Smooth muscle cell (in vitro differentiated cells): ENCODE results near the gene CYP46A1. TPM values are rescaled to one million over a fixed set of nuclear protein-coding genes. Genes with fewer than 3 reads are reported as not detected.

Experiments
- DNase-seq: peaks from one replicate; lab custom pipeline; 2025; ENCODE audit not compliant: unreplicated experiment; lab: John Stamatoyannopoulos, UW
- H2AFZ ChIP-seq: fragments of 200-600 bp; sonication (generic); 2 replicates; pipeline ENCODE4 v1.6.0; 2016; ENCODE audit warnings: antibody characterized with exemption, low read depth, mild to moderate bottlenecking
- H3F3A ChIP-seq: fragments of 200-600 bp; sonication (generic); 2 replicates; pipeline ENCODE4 v1.6.0; 2017; ENCODE audit warnings: antibody characterized with exemption, low read depth
- H3K27ac ChIP-seq: fragments of 200-600 bp; sonication (generic); 2 replicates; pipeline ENCODE4 v1.5.1; 2016; ENCODE audit warnings: low read depth, mild to moderate bottlenecking
- H3K27me3 ChIP-seq: fragments of 200-600 bp; sonication (generic); 2 replicates; pipeline ENCODE4 v1.6.1; 2016; ENCODE audit warnings: low read depth, mild to moderate bottlenecking
- H3K36me3 ChIP-seq: fragments of 200-600 bp; sonication (generic); 2 replicates; pipeline ENCODE4 v1.5.1; 2016; ENCODE audit warnings: low read depth
- H3K4me1 ChIP-seq: fragments of 200-600 bp; sonication (generic); 2 replicates; pipeline ENCODE4 v1.5.1; 2016; ENCODE audit warnings: low read depth
- H3K4me2 ChIP-seq: fragments of 200-600 bp; sonication (generic); 2 replicates; pipeline ENCODE4 v1.6.0; 2016; ENCODE audit warnings: mild to moderate bottlenecking
- H3K4me3 ChIP-seq: fragments of 200-600 bp; sonication (generic); 2 replicates; pipeline ENCODE4 v1.5.1; 2016; ENCODE audit warnings: mild to moderate bottlenecking
- H3K79me2 ChIP-seq: fragments of 200-600 bp; sonication (generic); 2 replicates; pipeline ENCODE4 v1.6.0; 2016; ENCODE audit warnings: low read depth, mild to moderate bottlenecking
- H3K9ac ChIP-seq: fragments of 200-600 bp; sonication (generic); 2 replicates; pipeline ENCODE4 v1.6.0; 2016; ENCODE audit warnings: low read depth
- H3K9me3 ChIP-seq: fragments of 200-600 bp; sonication (generic); replicated peaks from 2 replicates; pipeline ENCODE4 v1.5.1; 2016; ENCODE audit warnings: low read depth
- H4K20me1 ChIP-seq: fragments of 200-600 bp; sonication (generic); 2 replicates; pipeline ENCODE4 v1.6.0; 2016; ENCODE audit warnings: low read depth
- CTCF ChIP-seq: fragments of 200-600 bp; sonication (generic); IDR thresholded peaks from 2 replicates; pipeline ENCODE4 v1.5.1; 2017; ENCODE audit warnings: borderline replicate concordance, mild to moderate bottlenecking, antibody characterized with exemption; ENCODE audit not compliant: insufficient read depth, poor library complexity, severe bottlenecking
- WGBS: methylation state at CpG from one replicate; pipeline ENCODE4 v1.1.7; 2016; ENCODE audit warnings: low lambda C conversion rate; 5-methylcytosine and 5-hydroxymethylcytosine counted together
- polyA plus RNA-seq: library from polyadenylated mRNA; unstranded; fragments of >200 nt; fragmentation: Nextera tagmentation; extraction: Ambion mirVana; gene quantifications from 2 replicates; pipeline ENCODE4 v1.2.1, GENCODE V29; 2016
- total RNA-seq: library from RNA; depleted of rRNA; stranded (reverse); fragments of >200 nt; gene quantifications from 2 replicates; pipeline ENCODE4 v1.2.3, GENCODE V29; 2014

Gene CYP46A1
- total and polyA plus RNA-seq, 2 experiments from 2014 or later, result 0.63 to 1.0 TPM

GRCh38 chr14:99677231-99678140 lies 6.6 kb upstream of the CYP46A1 start:
- H3K9ac ChIP-seq, result no peak overlapping the region
- H3K27ac ChIP-seq, result no peak overlapping the region
- no peak overlapping the region for H3K4me3 ChIP-seq
- H3K36me3 ChIP-seq, result no peaks in the 10 kb centered on the region
- no peaks in the 10 kb centered on the region for H3K9me3 ChIP-seq
- WGBS, result 62% methylated on average over 15 of the region's 16 CpGs
- no peaks in the 10 kb centered on the region for H4K20me1 ChIP-seq
- H3K27me3 ChIP-seq, result no peaks in the 10 kb centered on the region
- peaks cover 3% of the 10 kb centered on the region for H3K4me1 ChIP-seq
- H3K79me2 ChIP-seq, result no peaks in the 10 kb centered on the region
- no peak overlapping the region for H3K4me2 ChIP-seq
- no peak for TF ChIP-seq CTCF
- H2AFZ ChIP-seq, result no peak overlapping the region
- DNase-seq, result no peak
- H3F3A ChIP-seq, result no peaks in the 10 kb centered on the region

DNA sequence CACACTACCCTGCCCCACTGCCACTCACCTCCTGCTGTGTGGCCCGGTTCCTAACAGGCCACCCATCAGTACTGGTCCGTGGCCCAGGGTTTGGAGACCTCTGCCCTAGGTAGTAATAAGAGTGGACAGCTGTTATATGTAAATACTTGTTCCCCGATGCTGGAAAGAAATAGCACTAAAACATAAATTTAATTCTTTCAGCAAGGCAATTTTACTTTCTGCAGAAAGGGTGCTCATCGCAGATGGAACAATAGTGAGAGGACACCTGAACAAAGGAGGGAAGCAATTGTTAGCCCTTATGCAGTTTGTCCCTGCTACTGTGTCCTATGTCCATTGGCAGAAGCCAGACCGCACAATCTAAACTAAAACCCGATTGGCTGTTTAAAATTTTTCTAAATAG lies 5.9 kb upstream of the CYP46A1 start:
- no peak overlapping the region for H3K9ac ChIP-seq
- H3K27me3 ChIP-seq, result no peaks in the 10 kb centered on the region
- no peak overlapping the region for H3K27ac ChIP-seq
- no peaks in the 10 kb centered on the region for H3K36me3 ChIP-seq
- no peak overlapping the region for H3K4me2 ChIP-seq
- H3K4me3 ChIP-seq, result no peak overlapping the region
- H4K20me1 ChIP-seq, result no peaks in the 10 kb centered on the region
- no peak overlapping the region for H2AFZ ChIP-seq
- no peaks in the 10 kb centered on the region for H3K4me1 ChIP-seq
- TF ChIP-seq CTCF, result no peak
- H3K79me2 ChIP-seq, result no peaks in the 10 kb centered on the region
- 95% methylated on average over 6 of the region's 6 CpGs for WGBS
- no peaks in the 10 kb centered on the region for H3F3A ChIP-seq
- DNase-seq, result no peak
- no peaks in the 10 kb centered on the region for H3K9me3 ChIP-seq

DNA sequence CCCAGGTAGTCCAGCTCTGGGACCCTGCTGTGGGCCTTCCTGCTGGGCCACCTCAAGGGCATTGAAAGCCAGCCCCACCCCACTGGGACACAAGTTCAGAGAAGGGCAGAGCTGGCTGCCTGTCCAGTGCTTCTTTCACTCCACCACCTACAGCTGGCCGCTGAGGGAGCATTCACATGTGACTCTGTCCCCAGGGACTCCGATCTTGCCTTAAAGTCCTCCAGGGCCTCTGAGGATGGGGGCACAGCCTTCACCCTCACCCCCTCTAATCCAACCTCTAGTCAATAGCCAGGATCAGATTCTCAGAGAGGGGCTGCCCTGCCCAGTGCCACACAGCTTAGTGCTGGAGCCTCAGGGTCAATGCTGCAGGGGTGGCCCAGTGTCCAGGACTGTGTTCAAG lies 5.0 kb upstream of the CYP46A1 start:
- Histone ChIP-seq H3K4me1 (no peaks in the 10 kb centered on the region), H3K36me3 (no peaks in the 10 kb centered on the region), H3K9me3 (no peaks in the 10 kb centered on the region), H3K79me2 (no peaks in the 10 kb centered on the region), H3K9ac (no peak overlapping the region), H3K27ac (no peak overlapping the region), H3K4me2 (no peak overlapping the region), H4K20me1 (no peaks in the 10 kb centered on the region), H3K4me3 (no peak overlapping the region), H3F3A (no peaks in the 10 kb centered on the region), H3K27me3 (no peaks in the 10 kb centered on the region), H2AFZ (no peak overlapping the region)
- no peak for DNase-seq
- 92% methylated on average over 2 of the region's 2 CpGs for WGBS
- no peak for TF ChIP-seq CTCF

GRCh38 chr14:99679543-99679942 lies 4.6 kb upstream of the CYP46A1 start:
- Histone ChIP-seq H3K27me3 (no peaks in the 10 kb centered on the region), H3K27ac (no peak overlapping the region), H3K79me2 (no peaks in the 10 kb centered on the region), H2AFZ (no peak overlapping the region), H3K4me3 (no peak overlapping the region), H3K36me3 (no peaks in the 10 kb centered on the region), H4K20me1 (no peaks in the 10 kb centered on the region), H3K4me2 (no peak overlapping the region), H3K4me1 (peaks cover under 1% of the 10 kb centered on the region), H3F3A (no peaks in the 10 kb centered on the region), H3K9ac (no peak overlapping the region), H3K9me3 (no peaks in the 10 kb centered on the region)
- DNase-seq, result no peak
- WGBS, result 89% methylated on average over 8 of the region's 8 CpGs
- no peak for TF ChIP-seq CTCF
